Brain pericyte (primary cell): Measurements from ENCODE around the gene CPN2.

Experiments
- DNase-seq: peaks from one replicate; pipeline ENCODE4 v3.0.0-alpha.2; 2012; ENCODE audit warnings: low read depth, low spot score

CPN2 gene

GRCh38 chr3:194352667-194353246, 1.6 kb upstream of the CPN2 start:
- no peak for DNase-seq

GRCh38 chr3:194351952-194352536, 916 bp upstream of the CPN2 start:
- no peak for DNase-seq

- DNase-seq: no peak
These were observed 429 bp downstream of the CPN2 start for GRCh38 chr3:194350726-194351071.

DNA sequence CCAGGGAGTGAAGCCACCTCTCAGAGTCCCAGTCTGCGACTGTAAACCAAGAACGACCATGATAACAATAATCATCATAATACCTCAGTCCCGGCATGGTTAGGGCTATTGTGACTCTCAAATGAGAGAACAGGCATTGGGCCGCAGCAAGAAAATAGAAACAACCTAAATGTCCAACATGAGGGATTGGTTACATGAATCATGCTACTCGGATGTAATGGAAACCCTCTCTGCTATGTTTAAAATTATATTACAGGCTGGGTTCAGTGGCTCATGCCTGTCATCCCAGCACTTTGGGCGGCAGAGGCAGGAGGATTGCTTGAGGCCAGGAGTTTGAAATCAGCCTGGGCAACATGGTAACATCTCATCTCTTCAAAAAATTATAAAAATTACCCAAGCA, 2.8 kb downstream of the CPN2 start:
- DNase-seq: no peak

DNA sequence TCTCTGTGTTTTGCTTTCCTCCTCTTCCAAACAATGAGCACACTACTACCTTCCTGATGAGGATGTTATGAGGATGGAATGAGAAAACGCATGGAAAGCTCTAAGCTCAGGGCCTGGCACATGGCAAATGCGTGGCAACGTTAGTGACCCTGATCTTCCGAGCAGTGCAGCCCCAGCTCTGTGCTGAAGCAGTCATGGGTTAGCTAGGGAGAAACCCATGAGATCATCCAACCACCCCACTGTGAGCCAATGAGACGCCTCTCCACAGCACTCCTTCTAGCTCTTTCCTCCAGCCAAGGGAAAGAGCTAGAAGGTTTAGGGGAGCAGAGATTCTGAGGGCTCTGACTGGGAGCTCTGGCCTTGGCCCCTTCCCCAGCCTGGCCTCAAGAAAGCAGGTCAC, 4.5 kb downstream of the CPN2 start:
- no peak for DNase-seq

DNA sequence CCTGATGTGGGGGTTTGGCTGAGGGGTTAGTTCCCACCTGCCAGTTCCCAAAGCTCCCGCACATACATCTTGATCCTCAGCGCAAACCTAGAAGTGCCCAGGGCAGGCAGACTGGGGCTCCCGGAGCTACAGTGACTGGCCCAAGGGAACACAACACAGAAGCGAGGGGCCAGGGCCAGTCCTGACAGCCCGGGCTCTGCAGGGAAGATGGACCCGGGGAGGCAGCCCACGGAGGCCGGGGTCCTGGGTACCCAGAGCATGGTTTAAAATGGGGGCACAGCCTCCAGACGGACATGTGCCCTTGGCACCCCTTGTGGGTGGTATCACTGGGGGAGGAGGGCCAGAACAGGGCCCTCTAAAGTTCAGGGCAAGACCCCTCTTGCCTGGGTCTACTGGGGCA, 5.1 kb downstream of the CPN2 start:
- no peak for DNase-seq

GRCh38 chr3:194344012-194344411, 7.1 kb downstream of the CPN2 start:
- no peak for DNase-seq

GRCh38 chr3:194343561-194343893, 7.6 kb downstream of the CPN2 start:
- no peak for DNase-seq

DNA sequence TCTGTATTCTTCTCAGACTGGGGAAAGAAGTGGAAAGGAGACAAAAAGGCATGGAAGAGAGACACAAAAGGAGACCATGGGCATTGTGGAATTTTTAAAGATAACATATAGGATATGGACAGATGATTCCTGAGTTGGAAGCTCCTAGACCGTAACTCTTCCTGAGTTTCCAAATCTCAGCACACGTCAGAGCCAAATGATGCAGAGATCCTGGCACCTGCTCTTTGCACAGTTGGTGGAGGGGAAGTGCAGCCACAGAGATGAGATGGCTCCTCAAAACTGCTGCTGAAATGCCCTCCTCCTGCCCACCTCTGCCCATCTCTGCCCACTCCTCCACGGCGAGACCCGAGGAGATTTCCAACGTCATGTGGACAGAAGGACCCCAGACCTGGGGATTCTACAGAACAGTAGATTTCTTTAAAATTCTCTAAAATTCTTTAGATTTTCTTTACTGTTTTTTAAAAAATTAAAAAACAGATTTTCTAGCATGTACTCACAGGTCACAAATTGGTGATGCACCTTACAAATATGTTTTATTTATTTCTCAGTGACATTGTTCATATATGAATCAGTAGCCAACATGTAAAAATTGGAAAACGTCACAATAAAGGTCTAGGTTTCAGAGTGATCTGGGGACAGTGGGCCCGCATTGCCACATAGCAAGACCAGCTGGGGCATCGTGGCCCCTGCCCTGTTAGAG, 8.1 kb downstream of the CPN2 start:
- no peak for DNase-seq

DNA sequence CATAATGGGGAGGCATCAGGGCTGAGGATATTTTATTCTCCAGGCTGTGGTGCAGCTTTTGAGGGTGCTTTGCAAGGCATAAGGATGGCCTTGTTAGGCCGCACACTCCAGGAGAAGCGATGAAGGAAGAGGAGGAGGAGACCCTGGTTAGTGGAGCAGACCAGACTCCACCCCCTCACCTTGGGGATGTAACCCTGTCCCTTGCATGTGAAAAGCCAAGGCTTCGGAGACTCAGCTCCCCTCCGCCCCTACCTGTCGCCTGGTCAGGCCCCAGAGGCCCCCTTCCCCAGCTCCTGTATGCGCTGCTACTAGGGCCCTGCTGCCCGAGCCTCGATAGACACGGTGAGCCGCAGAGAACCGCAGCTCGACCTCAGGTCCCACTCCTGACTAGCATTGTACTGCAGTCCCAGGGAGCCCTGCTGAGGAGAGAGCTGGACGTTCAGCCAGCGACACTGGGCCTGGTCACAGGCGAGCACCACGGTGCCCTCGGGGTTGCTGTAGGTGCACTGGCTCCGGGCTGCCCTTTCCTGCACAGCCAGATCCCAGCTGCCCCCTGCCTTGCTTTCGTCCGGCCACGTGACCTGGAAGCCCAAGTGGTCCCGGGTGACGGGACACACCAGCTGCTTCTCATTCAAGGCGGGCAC, 10.2 kb downstream of the CPN2 start:
- no peak for DNase-seq

- DNase-seq: no peak
These were observed 11.3 kb downstream of the CPN2 start for GRCh38 chr3:194339840-194340239.

- DNase-seq: no peak
These were observed 11.8 kb downstream of the CPN2 start for GRCh38 chr3:194339356-194339755.

- no peak for DNase-seq
These were observed 13.0 kb downstream of the CPN2 start for GRCh38 chr3:194337965-194338753.

GRCh38 chr3:194336601-194337355, 14.3 kb downstream of the CPN2 start:
- no peak for DNase-seq

DNA sequence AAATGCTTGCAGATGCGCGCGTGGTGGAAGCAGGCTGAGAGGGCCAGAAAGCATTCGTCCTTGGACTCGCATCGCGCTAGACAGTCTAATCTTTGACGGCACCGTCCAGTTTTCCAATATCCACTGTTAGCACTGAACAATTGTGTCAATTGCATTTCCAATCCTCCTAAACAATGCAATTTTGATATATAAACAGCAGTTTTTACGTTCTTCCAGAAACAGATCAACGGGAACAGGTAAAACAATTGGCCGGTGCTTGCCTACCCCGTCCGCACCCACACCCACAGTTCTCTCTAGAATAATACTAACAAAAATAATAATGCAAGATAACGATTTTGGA, 17.2 kb downstream of the CPN2 start:
- no peak for DNase-seq

GRCh38 chr3:194333212-194333980, 17.7 kb downstream of the CPN2 start:
- DNase-seq: no peak

DNA sequence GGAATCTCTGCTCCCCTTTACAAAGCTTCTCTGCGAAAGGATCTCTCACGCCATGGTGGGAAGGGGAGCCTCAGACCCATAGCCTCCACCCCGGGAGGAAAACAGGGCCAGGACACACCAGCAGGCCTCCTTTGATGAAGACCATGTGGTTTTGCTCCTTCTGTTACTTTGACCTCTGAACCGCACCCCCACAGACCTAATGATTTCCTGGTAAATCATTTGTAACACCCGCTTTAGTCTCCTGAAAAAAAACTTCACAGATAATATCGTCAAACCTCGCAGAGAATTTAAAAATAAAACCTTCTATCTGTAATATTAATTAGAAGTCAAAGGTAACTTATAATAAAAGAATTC, 18.3 kb downstream of the CPN2 start:
- no peak for DNase-seq

DNA sequence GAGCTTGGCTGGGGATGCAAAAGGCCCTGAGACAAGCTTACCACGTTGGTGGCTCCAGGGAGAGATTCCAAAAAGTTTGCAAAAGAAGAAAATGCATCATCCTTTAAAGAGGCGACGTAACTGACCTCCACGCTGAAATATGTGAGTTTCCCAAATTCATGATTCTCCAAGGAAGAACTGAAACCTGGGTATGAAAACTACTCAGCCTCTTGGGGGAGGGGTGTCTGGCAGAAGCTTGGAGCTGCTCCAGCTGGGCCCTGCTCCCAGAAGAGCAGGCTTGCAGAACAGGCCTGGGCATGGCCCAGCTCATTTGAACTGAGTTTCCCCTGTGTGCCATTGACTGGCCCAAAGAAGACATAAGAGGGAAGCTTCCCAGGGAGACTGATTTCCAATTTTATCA, 20.5 kb downstream of the CPN2 start:
- no peak for DNase-seq

DNA sequence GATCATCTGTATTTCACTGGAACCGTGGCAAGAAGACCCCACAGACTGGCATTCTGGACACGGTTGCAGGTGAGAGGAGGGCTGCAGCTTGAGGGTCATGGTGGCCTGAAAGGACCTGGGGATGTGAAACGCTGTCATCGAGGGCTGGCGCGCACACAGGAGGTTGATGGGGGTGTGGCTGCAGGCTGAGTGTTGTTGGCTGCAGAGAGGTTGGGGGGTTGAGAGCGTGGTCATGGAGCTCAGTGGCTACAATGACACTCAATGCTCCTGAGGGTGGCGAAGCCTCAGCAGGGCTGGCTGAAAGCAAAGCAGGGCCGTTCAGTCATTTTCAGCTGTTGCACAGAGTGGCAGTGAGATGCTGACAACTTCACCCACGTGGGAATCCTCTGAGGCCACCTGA, 21.0 kb downstream of the CPN2 start:
- no peak for DNase-seq

DNA sequence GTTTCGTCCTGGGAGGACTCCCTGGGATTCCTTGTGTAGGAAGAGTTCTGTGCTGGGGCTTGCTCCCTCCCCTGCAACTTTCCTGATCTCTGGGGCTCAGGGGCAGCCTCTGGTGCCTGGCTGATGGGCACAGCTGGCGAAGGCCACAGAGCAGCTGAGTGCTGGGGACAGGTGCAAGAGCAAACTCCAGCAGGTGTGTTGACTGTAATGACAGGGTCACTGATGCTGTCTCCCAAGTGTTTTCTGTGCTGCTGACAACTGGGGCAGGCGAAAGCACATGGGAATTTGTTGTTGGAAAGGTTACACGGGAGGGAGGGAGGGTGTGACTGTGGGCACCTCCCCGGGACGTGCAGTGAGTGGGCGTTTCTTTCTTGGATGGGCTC, 21.6 kb downstream of the CPN2 start:
- no peak for DNase-seq

- DNase-seq: no peak
These were observed 22.1 kb downstream of the CPN2 start for GRCh38 chr3:194328942-194329582.
